Esophagus squamous epithelium (tissue), 5 donors: ENCODE measurements around the gene REX1BD. TPM values are rescaled to one million over a fixed set of nuclear protein-coding genes. Genes with fewer than 3 reads are reported as not detected.

Source experiments
- DNase-seq: peaks from one replicate; lab custom pipeline; 2025; lab: John Stamatoyannopoulos, UW
- H3K27ac ChIP-seq, 4 donors: fragments of 200-600 bp; sonication (generic); one replicate each; pipeline ENCODE4 v1.5.1; 2016 to 2019; ENCODE audit warnings: mild to moderate bottlenecking in 1 of 4
- H3K27me3 ChIP-seq, 4 donors: fragments of 200-600 bp; sonication (generic); 1 replicate in 3 of 4; 2 replicates in 1 of 4; pipeline versions ENCODE4 v1.5.1 to v1.6.0; 2017 to 2021; ENCODE audit warnings: antibody characterized with exemption in 1 of 4
- H3K36me3 ChIP-seq, 3 donors: fragments of 200-600 bp; sonication (generic); one replicate each; pipeline ENCODE4 v1.5.1; 2016 to 2019
- H3K4me1 ChIP-seq, 3 donors: fragments of 200-600 bp; sonication (generic); one replicate each; pipeline ENCODE4 v1.5.1; 2017 to 2019
- H3K4me3 ChIP-seq, 4 donors: fragments of 200-600 bp; sonication (generic); 1 replicate in 3 of 4; 2 replicates in 1 of 4; pipeline ENCODE4 v1.5.1; 2016 to 2019; ENCODE audit warnings: mild to moderate bottlenecking in 2 of 4, moderate library complexity in 1 of 4
- H3K9me3 ChIP-seq, 3 donors: fragments of 200-600 bp; sonication (generic); one replicate each; pipeline ENCODE4 v1.5.1; 2016 to 2019
- POLR2A ChIP-seq, 4 donors: fragments of 450-650 bp; IDR thresholded peaks; one replicate each; pipeline ENCODE4 v1.6.1; 2017; ENCODE audit warnings: antibody characterized with exemption in 4 of 4, mild to moderate bottlenecking in 4 of 4, moderate library complexity in 3 of 4
- WGBS, 2 donors: methylation state at CpG; one replicate each; pipeline ENCODE4 v1.1.5; 2018; 5-methylcytosine and 5-hydroxymethylcytosine counted together
- intact Hi-C: fragments of 100-400 bp; cut with DNase I; formaldehyde crosslinking; loops from one replicate; pipeline ENCODE4 v1.15.0; 2022
- total RNA-seq, 4 donors: library from RNA; depleted of rRNA; stranded (reverse); fragments of >200 nt; gene quantifications; one replicate each; pipeline ENCODE4 v1.1.0, GENCODE V29; 2016
- TF ChIP-seq, protein P1 (sequence below), 6 experiments: fragments of 450-650 bp in 4 of 6; fragments of 200-600 bp in 2 of 6; sonication (generic) in 2 of 6; IDR thresholded peaks; one replicate each; pipeline ENCODE4 v1.5.1; 2016 to 2019; ENCODE audit warnings: antibody characterized with exemption in 6 of 6, mild to moderate bottlenecking in 4 of 6, moderate library complexity in 4 of 6
- donor health status: DM: yes; HTN: yes; CAD: no.

The REX1BD gene
- total RNA-seq, 4 donors from 2014 or later, result 46.8 to 69.0 (median 56.6) TPM

DNA sequence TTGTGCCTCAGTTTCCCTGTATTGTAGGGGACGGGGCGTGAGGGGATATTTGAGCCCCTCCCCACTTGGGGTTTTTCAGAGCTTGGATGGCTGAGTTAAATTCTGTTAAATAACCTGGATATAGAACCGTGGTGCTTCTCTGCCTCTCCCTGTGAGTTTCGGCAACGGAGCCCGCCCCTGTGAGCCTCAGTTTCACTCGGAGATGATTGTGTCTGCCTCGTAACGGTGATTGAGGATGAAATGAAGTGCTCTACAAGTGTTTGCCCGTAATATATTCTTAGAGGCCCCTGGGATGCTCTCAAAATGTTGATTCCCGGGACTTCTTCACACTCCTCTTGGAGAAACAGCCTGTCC lies 30.4 kb upstream of the REX1BD start:
- peak overlapping the region; percentile 87 to 98 (median 96) for H3K27ac ChIP-seq
- peaks cover 5 to 41% (median 14%) of the 10 kb centered on the region in 3 donors for H3K4me1 ChIP-seq
- no peaks in the 10 kb centered on the region for H3K9me3 ChIP-seq
- WGBS, 2 donors, result 1 to 2% methylated on average over 6 to 11 of the region's 11 CpGs
- no peak for DNase-seq
- H3K36me3 ChIP-seq, result peaks cover 0 to 17% (median 0%) of the 10 kb centered on the region in 3 donors
- H3K27me3 ChIP-seq, result no peaks in the 10 kb centered on the region
- H3K4me3 ChIP-seq, result peak overlapping the region; percentile 57 to 93 (median 84)
- intact Hi-C loops, result no loop called here
- TF ChIP-seq POLR2A (IDR thresholded peaks at IDR 0.05), result no peak

DNA sequence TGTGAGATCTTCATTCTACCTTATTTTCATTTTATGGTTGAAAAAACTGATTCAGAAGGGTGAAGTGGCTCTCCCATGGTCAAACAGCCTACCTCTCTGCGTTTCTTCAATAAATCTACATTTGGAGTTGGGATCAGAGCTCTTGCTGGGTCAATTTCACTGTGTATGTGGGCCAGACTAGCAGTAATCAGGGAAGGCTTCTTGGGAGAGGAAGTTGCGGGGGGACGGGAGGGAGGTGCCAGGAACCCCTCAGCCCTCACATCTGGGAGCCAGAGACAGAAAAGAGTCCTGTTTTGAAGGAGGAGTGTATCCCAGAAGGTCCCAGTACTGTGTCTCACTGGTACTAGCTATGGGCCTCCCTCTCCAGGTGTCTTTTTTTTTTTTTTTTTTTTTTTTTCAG lies 30.0 kb upstream of the REX1BD start:
- H3K4me1 ChIP-seq, result peaks cover 5 to 41% (median 14%) of the 10 kb centered on the region in 3 donors
- peak overlapping the region; percentile 87 to 98 (median 96) for H3K27ac ChIP-seq
- H3K9me3 ChIP-seq, result no peaks in the 10 kb centered on the region
- no peak for DNase-seq
- no peak for TF ChIP-seq POLR2A (IDR thresholded peaks at IDR 0.05)
- TF ChIP-seq, protein P1, sequence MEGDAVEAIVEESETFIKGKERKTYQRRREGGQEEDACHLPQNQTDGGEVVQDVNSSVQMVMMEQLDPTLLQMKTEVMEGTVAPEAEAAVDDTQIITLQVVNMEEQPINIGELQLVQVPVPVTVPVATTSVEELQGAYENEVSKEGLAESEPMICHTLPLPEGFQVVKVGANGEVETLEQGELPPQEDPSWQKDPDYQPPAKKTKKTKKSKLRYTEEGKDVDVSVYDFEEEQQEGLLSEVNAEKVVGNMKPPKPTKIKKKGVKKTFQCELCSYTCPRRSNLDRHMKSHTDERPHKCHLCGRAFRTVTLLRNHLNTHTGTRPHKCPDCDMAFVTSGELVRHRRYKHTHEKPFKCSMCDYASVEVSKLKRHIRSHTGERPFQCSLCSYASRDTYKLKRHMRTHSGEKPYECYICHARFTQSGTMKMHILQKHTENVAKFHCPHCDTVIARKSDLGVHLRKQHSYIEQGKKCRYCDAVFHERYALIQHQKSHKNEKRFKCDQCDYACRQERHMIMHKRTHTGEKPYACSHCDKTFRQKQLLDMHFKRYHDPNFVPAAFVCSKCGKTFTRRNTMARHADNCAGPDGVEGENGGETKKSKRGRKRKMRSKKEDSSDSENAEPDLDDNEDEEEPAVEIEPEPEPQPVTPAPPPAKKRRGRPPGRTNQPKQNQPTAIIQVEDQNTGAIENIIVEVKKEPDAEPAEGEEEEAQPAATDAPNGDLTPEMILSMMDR (IDR thresholded peaks at IDR 0.05), result no peak
- WGBS, 2 donors, result 31 to 33% methylated on average over 3 of the region's 3 CpGs
- no peaks in the 10 kb centered on the region for H3K27me3 ChIP-seq
- intact Hi-C loops, result no loop called here
- peak overlapping the region; percentile 57 to 93 (median 84) for H3K4me3 ChIP-seq
- H3K36me3 ChIP-seq, result peaks cover 0 to 21% (median 0%) of the 10 kb centered on the region in 3 donors

DNA sequence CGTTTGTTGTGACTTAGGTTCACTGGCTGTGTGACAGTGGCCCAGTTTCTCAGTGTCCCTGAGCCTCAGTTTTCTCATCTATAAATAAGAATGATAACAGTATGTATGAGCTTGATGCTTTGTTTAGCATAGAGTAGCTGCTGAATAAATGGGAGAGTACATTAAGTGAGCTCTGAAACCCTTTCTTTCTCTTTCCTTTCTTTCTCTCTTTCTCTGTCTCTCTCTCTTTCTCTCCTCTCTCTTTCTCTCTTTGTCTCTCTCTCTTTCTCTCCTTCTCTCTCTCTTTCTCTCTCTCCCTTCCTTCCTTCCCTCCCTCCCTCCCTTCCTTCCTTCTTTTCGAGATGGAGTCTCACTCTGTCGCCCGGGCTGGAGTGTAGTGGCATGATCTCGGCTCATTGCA lies 28.9 kb upstream of the REX1BD start:
- no peak for TF ChIP-seq POLR2A (IDR thresholded peaks at IDR 0.05)
- TF ChIP-seq, protein P1 (IDR thresholded peaks at IDR 0.05), result no peak
- Histone ChIP-seq H3K36me3 (peaks cover 0 to 32% (median 8%) of the 10 kb centered on the region in 3 donors), H3K9me3 (no peaks in the 10 kb centered on the region), H3K4me1 (peaks cover 5 to 41% (median 14%) of the 10 kb centered on the region in 3 donors), H3K4me3 (no peak overlapping the region), H3K27ac (peak overlapping the region in 2 of 4 donors; percentile 16 to 95), H3K27me3 (no peaks in the 10 kb centered on the region)
- no peak for DNase-seq
- 52 to 59% methylated on average over 5 of the region's 5 CpGs for WGBS, 2 donors
- intact Hi-C loops, result no loop called here

DNA sequence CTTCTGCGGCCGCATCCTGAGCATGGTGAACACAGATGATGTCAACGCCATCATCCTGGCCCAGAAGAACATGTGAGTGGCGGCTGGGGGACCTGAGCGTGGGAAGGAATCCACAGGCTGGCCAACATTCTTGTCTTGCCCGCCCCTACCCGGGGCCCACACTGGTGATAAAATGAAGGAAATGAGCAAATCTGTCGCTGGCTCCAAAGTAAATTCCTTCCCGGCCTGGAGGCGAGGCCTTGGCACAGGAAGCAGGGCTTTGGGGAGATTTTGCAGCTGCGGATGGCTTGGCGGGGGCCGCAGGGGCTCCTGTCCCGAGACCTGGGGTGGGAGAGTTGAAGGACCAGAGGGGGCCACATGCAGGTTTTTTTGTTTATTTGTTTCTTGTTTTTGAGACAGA lies 26.5 kb upstream of the REX1BD start:
- no peak for DNase-seq
- Histone ChIP-seq H3K27ac (peak overlapping the region; percentile 3 to 81 (median 62)), H3K36me3 (peaks cover 8 to 56% (median 26%) of the 10 kb centered on the region in 3 donors)

DNA sequence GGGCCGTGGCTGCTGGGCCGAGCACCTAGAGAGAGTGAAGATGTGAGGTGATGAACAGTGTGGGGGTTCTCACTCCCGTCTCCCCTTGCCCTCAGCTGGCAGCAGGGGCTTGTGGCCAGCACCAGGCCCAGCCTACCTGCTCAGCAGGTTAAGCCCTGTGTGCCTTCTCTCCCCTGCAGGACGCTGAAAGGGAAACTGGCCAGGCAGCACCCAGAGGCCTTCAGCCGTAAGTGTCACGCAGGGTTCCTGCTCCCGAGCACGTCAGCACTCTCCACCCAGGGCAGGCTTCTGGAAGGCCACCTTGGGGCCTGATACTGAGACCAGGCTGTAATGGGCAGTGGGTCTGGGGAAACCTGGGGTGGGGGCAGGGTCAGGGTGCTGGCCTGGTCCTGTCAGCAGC lies 21.6 kb upstream of the REX1BD start:
- DNase-seq, result no peak
- Histone ChIP-seq H3K4me3 (no peak overlapping the region), H3K4me1 (peaks cover 0 to 17% (median 3%) of the 10 kb centered on the region in 3 donors), H3K27ac (no peak overlapping the region), H3K9me3 (no peaks in the 10 kb centered on the region), H3K27me3 (no peaks in the 10 kb centered on the region), H3K36me3 (peaks cover 18 to 81% (median 44%) of the 10 kb centered on the region in 3 donors)
- 83 to 100% methylated on average over 2 to 5 of the region's 8 CpGs for WGBS, 2 donors
- TF ChIP-seq, protein P1 (IDR thresholded peaks at IDR 0.05), result no peak
- TF ChIP-seq POLR2A (IDR thresholded peaks at IDR 0.05), result no peak
- intact Hi-C loops, result no loop called here

More for the DNA sequence above, 26.5 kb upstream of the REX1BD start:
- intact Hi-C loops, result no loop called here
- peaks cover 5 to 36% (median 14%) of the 10 kb centered on the region in 3 donors for H3K4me1 ChIP-seq
- TF ChIP-seq POLR2A (IDR thresholded peaks at IDR 0.05), result no peak
- TF ChIP-seq, protein P1 (IDR thresholded peaks at IDR 0.05), result no peak
- H3K9me3 ChIP-seq, result no peaks in the 10 kb centered on the region
- H3K27me3 ChIP-seq, result no peaks in the 10 kb centered on the region
- 74 to 83% methylated on average over 8 to 12 of the region's 14 CpGs for WGBS, 2 donors
- H3K4me3 ChIP-seq, result no peak overlapping the region
